HG02610 (cell line): Measurements from ENCODE around the gene CDK12.
"Not testable (repeated sequence)": the region's sequence is repeated elsewhere in the genome, so short reads cannot be mapped to it uniquely, and the experiment has no call there.

Source experiments
- ATAC-seq: cut with Tn5 transposase; IDR thresholded peaks from one replicate; pipeline ENCODE4 v1.9.1; 2021; ENCODE audit warnings: mild to moderate bottlenecking, moderate library complexity; ENCODE audit not compliant: unreplicated experiment

The CDK12 gene

DNA sequence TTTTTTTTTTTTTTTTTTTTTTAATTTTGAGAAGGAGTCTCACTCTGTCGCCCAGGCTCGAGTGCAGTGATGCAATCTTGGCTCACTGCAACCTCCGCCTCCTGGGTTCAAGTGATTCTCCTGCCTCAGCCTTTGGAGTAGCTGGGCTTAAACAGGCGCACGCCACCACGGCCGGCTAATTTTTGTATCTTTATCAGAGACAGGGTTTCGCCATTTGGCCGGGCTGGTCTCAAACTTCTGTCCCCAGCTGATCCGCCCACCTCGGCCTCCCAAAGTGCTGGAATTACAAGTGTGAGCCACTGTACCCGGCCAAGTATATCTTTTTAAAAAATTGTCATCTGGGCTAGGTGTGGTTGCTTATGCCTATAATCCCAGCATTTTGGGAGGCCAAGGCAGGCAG lies 35.6 kb downstream of the CDK12 start:
- not testable (repeated sequence) for ATAC-seq

- ATAC-seq = no peak
Observed at GRCh38 chr17:39507511-39507910, 46.2 kb downstream of the CDK12 start.

GRCh38 chr17:39508987-39509386 lies 47.7 kb downstream of the CDK12 start:
- ATAC-seq = no peak

GRCh38 chr17:39513309-39513708 lies 52.0 kb downstream of the CDK12 start:
- no peak for ATAC-seq

- ATAC-seq = no peak
Observed at GRCh38 chr17:39513915-39514314, 52.6 kb downstream of the CDK12 start.

- no peak for ATAC-seq
Observed at GRCh38 chr17:39517224-39517623, 55.9 kb downstream of the CDK12 start.

- ATAC-seq = no peak
Observed at GRCh38 chr17:39525801-39526506, 64.7 kb downstream of the CDK12 start.

DNA sequence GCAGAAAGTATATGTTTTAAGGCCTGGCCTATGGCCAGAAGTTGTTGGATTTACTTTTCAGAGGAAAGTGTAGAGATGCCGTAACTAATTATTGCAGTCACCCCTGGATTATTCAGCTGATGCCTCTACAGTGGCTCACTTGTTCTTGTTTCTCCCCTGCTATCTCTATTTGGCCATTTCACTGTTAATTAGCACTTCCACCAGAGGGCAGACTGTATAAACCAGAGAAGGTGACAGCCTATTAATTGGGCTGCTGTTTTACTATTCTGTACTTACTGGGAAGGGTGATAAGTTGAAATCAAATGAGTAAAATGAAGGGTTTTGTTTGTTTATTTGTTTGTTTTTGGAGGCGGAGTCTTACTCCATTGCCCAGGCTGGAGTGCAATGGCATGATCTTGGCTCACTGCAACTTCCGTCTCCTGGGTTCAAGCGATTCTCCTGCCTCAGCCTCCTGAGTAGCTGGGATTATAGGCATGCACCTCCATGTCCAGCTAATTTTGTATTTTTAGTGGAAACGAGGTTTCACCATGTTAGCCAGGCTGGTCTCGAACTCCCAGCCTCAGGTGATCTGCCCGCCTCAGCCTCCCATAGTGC lies 66.0 kb downstream of the CDK12 start:
- no peak for ATAC-seq

DNA sequence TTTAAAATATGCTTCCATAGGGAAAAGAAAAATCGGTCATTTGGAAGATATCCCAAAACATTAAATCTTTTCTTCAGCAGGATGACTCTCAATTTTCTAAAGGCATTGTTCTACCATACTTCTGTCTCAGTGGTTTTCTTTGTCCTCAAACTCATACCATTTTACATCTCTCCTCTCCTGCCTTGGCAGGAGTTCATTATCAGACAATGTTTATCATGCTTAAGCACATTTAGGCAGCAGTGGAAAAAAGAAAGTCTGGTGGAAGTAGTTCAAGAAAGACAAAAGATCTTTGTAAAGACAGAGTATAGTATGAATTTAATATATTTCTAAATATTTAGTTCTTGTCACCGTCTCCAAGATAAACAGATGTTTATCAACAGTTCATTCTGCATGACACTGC lies 68.2 kb downstream of the CDK12 start:
- no peak for ATAC-seq

DNA sequence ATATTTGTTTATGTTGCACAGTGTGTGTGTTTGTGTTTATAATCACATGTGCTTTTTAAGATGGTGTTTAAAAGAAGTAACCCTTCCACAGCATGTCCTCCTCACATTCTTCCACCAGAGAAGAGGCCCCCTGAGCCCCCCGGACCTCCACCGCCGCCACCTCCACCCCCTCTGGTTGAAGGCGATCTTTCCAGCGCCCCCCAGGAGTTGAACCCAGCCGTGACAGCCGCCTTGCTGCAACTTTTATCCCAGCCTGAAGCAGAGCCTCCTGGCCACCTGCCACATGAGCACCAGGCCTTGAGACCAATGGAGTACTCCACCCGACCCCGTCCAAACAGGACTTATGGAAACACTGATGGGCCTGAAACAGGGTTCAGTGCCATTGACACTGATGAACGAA lies 69.2 kb downstream of the CDK12 start:
- no peak for ATAC-seq

DNA sequence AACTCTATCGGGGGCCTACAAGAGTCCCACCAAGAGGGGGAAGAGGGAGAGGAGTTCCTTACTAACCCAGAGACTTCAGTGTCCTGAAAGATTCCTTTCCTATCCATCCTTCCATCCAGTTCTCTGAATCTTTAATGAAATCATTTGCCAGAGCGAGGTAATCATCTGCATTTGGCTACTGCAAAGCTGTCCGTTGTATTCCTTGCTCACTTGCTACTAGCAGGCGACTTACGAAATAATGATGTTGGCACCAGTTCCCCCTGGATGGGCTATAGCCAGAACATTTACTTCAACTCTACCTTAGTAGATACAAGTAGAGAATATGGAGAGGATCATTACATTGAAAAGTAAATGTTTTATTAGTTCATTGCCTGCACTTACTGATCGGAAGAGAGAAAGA lies 70.0 kb downstream of the CDK12 start:
- ATAC-seq = no peak

GRCh38 chr17:39533891-39534290 lies 72.6 kb downstream of the CDK12 start:
- no peak for ATAC-seq

DNA sequence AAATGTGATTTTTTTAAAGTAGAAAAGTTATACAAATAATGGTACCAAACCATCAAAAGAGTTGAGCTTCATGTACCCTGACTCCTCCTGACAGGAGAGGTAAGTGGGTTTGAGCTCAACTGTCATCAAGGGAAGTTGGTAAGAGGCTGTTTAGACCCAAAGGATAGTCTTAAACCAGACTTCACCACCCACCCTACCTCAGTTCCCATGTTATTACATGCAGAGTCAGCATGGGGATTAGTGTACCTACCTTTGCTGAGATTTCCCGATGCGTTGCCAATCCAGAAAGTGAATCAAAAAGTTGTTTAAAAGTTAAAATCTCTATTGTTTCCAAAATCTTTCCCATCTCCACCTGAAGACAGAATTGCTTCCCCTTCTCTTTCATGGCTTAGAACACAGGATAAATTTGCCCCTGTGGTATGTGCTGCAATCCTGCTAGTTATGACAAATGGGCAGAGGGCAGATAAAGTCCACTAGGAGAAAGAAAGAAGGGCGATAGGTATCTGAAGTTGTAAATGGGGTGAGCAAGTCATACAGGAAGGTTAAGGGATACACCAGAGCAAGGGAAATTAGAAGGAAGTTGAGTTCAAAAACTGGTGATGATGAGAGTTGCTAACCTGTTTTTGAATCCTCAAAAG lies 73.6 kb downstream of the CDK12 start:
- no peak for ATAC-seq

- ATAC-seq = no peak
Observed at GRCh38 chr17:39536468-39536867, 75.2 kb downstream of the CDK12 start.

DNA sequence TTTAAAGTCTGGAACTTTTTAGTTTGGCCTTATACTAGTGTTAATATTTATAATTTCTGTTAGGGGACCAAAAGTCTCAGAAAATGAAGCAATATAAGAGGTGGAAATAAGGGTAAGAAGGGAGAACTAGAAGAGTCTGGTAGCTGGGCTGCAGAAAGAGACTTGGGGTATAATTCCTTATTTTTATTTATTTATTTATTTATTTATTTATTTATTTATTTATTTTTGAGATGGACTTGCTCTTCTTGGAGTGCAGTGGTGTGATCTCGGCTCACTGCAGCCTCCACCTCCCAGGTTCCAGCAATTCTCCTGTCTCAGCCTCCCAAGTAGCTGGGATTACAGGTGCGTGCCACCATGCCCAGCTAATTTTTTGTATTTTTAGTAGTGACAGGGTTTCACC lies 76.1 kb downstream of the CDK12 start:
- ATAC-seq = not testable (repeated sequence)

DNA sequence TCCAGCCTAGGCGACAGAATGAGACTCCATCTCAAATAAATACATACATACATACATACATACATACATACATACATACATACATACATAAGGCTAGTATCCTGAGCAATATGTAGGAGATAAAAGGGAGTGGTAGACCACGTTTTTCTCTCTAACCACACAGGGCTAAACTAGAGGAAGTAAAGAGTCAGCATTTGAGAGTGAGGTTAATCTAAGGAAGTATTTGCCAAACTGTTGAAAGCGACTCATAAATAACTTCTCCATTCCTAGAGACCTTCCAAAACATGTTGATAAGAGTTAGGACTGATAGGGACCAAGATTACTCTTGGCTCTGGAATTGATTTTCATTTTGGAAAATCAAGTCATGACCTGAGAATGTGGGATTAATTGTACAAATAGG lies 77.6 kb downstream of the CDK12 start:
- no peak for ATAC-seq

DNA sequence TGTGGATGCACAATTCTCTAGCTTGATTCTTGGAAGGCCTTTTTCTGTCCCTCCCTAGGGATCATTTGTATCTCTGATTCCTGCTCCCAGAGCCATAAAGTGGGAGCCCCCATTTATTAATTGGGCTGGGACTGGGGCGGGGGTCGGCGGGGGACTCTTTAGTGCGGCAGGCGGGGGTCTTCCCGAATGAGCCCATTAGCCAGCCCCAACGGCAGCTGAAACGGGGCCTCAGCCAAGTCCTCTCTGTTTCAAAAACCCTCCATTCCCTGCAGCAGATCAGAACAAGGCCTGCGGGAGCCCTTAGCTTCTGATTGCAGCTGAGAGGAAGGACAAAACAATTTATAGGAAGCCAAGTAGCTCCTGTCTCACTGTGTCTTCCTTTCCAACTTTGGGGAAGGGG lies 79.3 kb downstream of the CDK12 start:
- ATAC-seq = no peak

GRCh38 chr17:39541652-39542051 lies 80.4 kb downstream of the CDK12 start:
- no peak for ATAC-seq

GRCh38 chr17:39543176-39543575 lies 81.9 kb downstream of the CDK12 start:
- no peak for ATAC-seq

GRCh38 chr17:39543664-39544063 lies 82.4 kb downstream of the CDK12 start:
- ATAC-seq = no peak

GRCh38 chr17:39544361-39544760 lies 83.1 kb downstream of the CDK12 start:
- ATAC-seq = not testable (repeated sequence)

GRCh38 chr17:39547713-39548478 lies 86.6 kb downstream of the CDK12 start:
- ATAC-seq = no peak
